ENCODE data around the gene PKP2.
"Not testable (repeated sequence)": the region's sequence is repeated elsewhere in the genome, so short reads cannot be mapped to it uniquely, and the experiment has no call there.

Gene PKP2

GRCh38 chr12:32887058-32887457, 9.5 kb downstream of the PKP2 start:
- DNase-seq (no peak), ATAC-seq (no peak)
- Mint-ChIP-seq H3K36me3 (ENCODE audit: low read depth) (no peaks in the 10 kb centered on the region), H3K4me3 (no peak overlapping the region), H3K9me3 (no peaks in the 10 kb centered on the region), H3K27ac (no peak overlapping the region), H3K27me3 (peaks cover 13% of the 10 kb centered on the region), H3K4me1 (no peaks in the 10 kb centered on the region)

GRCh38 chr12:32885831-32886230, 10.7 kb downstream of the PKP2 start:
- Mint-ChIP-seq H3K27ac (no peak overlapping the region), H3K27me3 (peaks cover 12% of the 10 kb centered on the region), H3K36me3 (ENCODE audit: low read depth) (no peaks in the 10 kb centered on the region), H3K9me3 (no peaks in the 10 kb centered on the region), H3K4me3 (no peak overlapping the region), H3K4me1 (no peaks in the 10 kb centered on the region)
- DNase-seq (no peak), ATAC-seq (no peak)

- Mint-ChIP-seq H3K27ac (no peak overlapping the region), H3K4me3 (no peak overlapping the region), H3K4me1 (no peaks in the 10 kb centered on the region), H3K9me3 (no peaks in the 10 kb centered on the region), H3K36me3 (ENCODE audit: low read depth) (no peaks in the 10 kb centered on the region), H3K27me3 (peaks cover 9% of the 10 kb centered on the region)
- DNase-seq (no peak), ATAC-seq (no peak)
Observed at GRCh38 chr12:32884962-32885361, 11.6 kb downstream of the PKP2 start.

GRCh38 chr12:32881702-32882101, 14.9 kb downstream of the PKP2 start:
- H3K27ac Mint-ChIP-seq, result no peak overlapping the region
- no peaks in the 10 kb centered on the region for H3K4me1 Mint-ChIP-seq
- no peak for DNase-seq
- ATAC-seq, result no peak
- no peaks in the 10 kb centered on the region for H3K36me3 Mint-ChIP-seq (ENCODE audit: low read depth)
- no peaks in the 10 kb centered on the region for H3K9me3 Mint-ChIP-seq
- no peak overlapping the region for H3K4me3 Mint-ChIP-seq
- peaks cover 2% of the 10 kb centered on the region for H3K27me3 Mint-ChIP-seq

- Mint-ChIP-seq H3K4me3 (no peak overlapping the region), H3K9me3 (no peaks in the 10 kb centered on the region), H3K27me3 (peaks cover 3% of the 10 kb centered on the region), H3K27ac (no peak overlapping the region), H3K4me1 (no peaks in the 10 kb centered on the region), H3K36me3 (ENCODE audit: low read depth) (no peaks in the 10 kb centered on the region)
- ATAC-seq, result no peak
- no peak for DNase-seq
Observed at GRCh38 chr12:32881107-32881506, 15.5 kb downstream of the PKP2 start.

GRCh38 chr12:32879066-32879465, 17.5 kb downstream of the PKP2 start:
- not testable (repeated sequence) for H3K36me3 Mint-ChIP-seq (ENCODE audit: low read depth); H3K9me3 Mint-ChIP-seq; H3K4me3 Mint-ChIP-seq; H3K4me1 Mint-ChIP-seq; H3K27ac Mint-ChIP-seq; ATAC-seq; H3K27me3 Mint-ChIP-seq; DNase-seq

- Mint-ChIP-seq H3K36me3 (ENCODE audit: low read depth) (no peaks in the 10 kb centered on the region), H3K27ac (no peak overlapping the region), H3K4me3 (no peak overlapping the region), H3K9me3 (no peaks in the 10 kb centered on the region), H3K27me3 (peaks cover 2% of the 10 kb centered on the region), H3K4me1 (no peaks in the 10 kb centered on the region)
- ATAC-seq, result no peak
- no peak for DNase-seq
Observed at GRCh38 chr12:32877601-32878459, 18.7 kb downstream of the PKP2 start.

GRCh38 chr12:32876004-32876403, 20.6 kb downstream of the PKP2 start:
- no peak for ATAC-seq
- no peak overlapping the region for H3K27ac Mint-ChIP-seq

GRCh38 chr12:32874975-32875374, 21.6 kb downstream of the PKP2 start:
- Mint-ChIP-seq H3K9me3 (no peaks in the 10 kb centered on the region), H3K36me3 (ENCODE audit: low read depth) (no peaks in the 10 kb centered on the region), H3K4me1 (no peaks in the 10 kb centered on the region), H3K27me3 (peaks cover 7% of the 10 kb centered on the region), H3K27ac (no peak overlapping the region), H3K4me3 (no peak overlapping the region)
- ATAC-seq, result no peak
- no peak for DNase-seq

More at GRCh38 chr12:32876004-32876403, 20.6 kb downstream of the PKP2 start:
- no peak for DNase-seq
- Mint-ChIP-seq H3K9me3 (no peaks in the 10 kb centered on the region), H3K4me3 (no peak overlapping the region), H3K27me3 (peaks cover 7% of the 10 kb centered on the region), H3K4me1 (no peaks in the 10 kb centered on the region), H3K36me3 (ENCODE audit: low read depth) (no peaks in the 10 kb centered on the region)

GRCh38 chr12:32874078-32874477, 22.5 kb downstream of the PKP2 start:
- no peak overlapping the region for H3K4me3 Mint-ChIP-seq
- H3K27me3 Mint-ChIP-seq, result peaks cover 7% of the 10 kb centered on the region
- H3K36me3 Mint-ChIP-seq (ENCODE audit: low read depth), result no peaks in the 10 kb centered on the region
- no peak for ATAC-seq
- DNase-seq, result no peak
- H3K27ac Mint-ChIP-seq, result no peak overlapping the region
- H3K4me1 Mint-ChIP-seq, result no peaks in the 10 kb centered on the region
- no peaks in the 10 kb centered on the region for H3K9me3 Mint-ChIP-seq

- H3K36me3 Mint-ChIP-seq (ENCODE audit: low read depth); H3K27me3 Mint-ChIP-seq; H3K27ac Mint-ChIP-seq; H3K4me3 Mint-ChIP-seq; ATAC-seq; DNase-seq; H3K4me1 Mint-ChIP-seq; H3K9me3 Mint-ChIP-seq: not testable (repeated sequence)
Observed at GRCh38 chr12:32872416-32872815, 24.2 kb downstream of the PKP2 start.

GRCh38 chr12:32870716-32871115, 25.9 kb downstream of the PKP2 start:
- ATAC-seq, result no peak
- H3K36me3 Mint-ChIP-seq (ENCODE audit: low read depth), result no peaks in the 10 kb centered on the region

GRCh38 chr12:32868885-32869284, 27.7 kb downstream of the PKP2 start:
- ATAC-seq, result no peak
- H3K9me3 Mint-ChIP-seq, result no peaks in the 10 kb centered on the region

More at GRCh38 chr12:32870716-32871115, 25.9 kb downstream of the PKP2 start:
- Mint-ChIP-seq H3K27me3 (peaks cover 5% of the 10 kb centered on the region), H3K27ac (no peak overlapping the region), H3K4me1 (no peaks in the 10 kb centered on the region), H3K9me3 (no peaks in the 10 kb centered on the region), H3K4me3 (no peak overlapping the region)
- DNase-seq, result no peak

GRCh38 chr12:32864731-32865130, 31.8 kb downstream of the PKP2 start:
- no peak for ATAC-seq

More at GRCh38 chr12:32868885-32869284, 27.7 kb downstream of the PKP2 start:
- no peaks in the 10 kb centered on the region for H3K36me3 Mint-ChIP-seq (ENCODE audit: low read depth)
- DNase-seq, result no peak
- no peaks in the 10 kb centered on the region for H3K4me1 Mint-ChIP-seq
- peaks cover 5% of the 10 kb centered on the region for H3K27me3 Mint-ChIP-seq
- no peak overlapping the region for H3K4me3 Mint-ChIP-seq
- H3K27ac Mint-ChIP-seq, result no peak overlapping the region

GRCh38 chr12:32863128-32863527, 33.4 kb downstream of the PKP2 start:
- Mint-ChIP-seq H3K4me1 (no peaks in the 10 kb centered on the region), H3K9me3 (no peaks in the 10 kb centered on the region), H3K4me3 (no peak overlapping the region), H3K36me3 (ENCODE audit: low read depth) (no peaks in the 10 kb centered on the region), H3K27me3 (peaks cover 2% of the 10 kb centered on the region), H3K27ac (no peak overlapping the region)
- no peak for DNase-seq
- no peak for ATAC-seq

More at GRCh38 chr12:32864731-32865130, 31.8 kb downstream of the PKP2 start:
- no peak overlapping the region for H3K4me3 Mint-ChIP-seq
- no peaks in the 10 kb centered on the region for H3K9me3 Mint-ChIP-seq
- H3K4me1 Mint-ChIP-seq, result no peaks in the 10 kb centered on the region
- DNase-seq, result no peak
- peaks cover 2% of the 10 kb centered on the region for H3K27me3 Mint-ChIP-seq
- no peak overlapping the region for H3K27ac Mint-ChIP-seq
- H3K36me3 Mint-ChIP-seq (ENCODE audit: low read depth), result no peaks in the 10 kb centered on the region
